Stimulated activated CD8-positive, alpha-beta memory T cell treated with anti-CD3 and anti-CD28 coated beads, Interleukin-4, amount 100 ng/mL, for 48 hours (primary cell): Measurements from ENCODE around the gene PDZD2.
"Not testable (repeated sequence)": the region's sequence is repeated elsewhere in the genome, so short reads cannot be mapped to it uniquely, and the experiment has no call there.

ENCODE experiments used
- DNase-seq: peaks from one replicate; pipeline ENCODE4 v3.0.0-alpha.2; 2020

PDZD2 gene

DNA sequence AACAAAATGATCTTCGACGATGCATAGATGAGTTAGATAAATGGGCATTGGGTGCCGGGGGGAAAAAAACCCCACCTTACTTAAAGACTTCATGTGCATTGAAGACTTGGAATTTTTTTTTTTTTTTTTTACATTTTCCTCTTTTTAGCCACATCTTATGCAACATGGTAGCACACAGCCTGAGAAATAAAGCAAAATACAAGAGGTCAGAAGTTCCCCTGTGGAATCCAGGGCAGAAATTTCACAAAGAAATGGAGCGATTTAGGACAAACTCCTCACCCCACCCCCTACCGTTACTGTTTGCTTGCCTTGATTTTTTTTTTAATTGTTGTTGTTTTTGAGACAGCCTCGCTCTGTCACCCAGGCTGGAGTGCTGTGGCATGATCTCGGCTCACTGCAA lies 382.0 kb downstream of the PDZD2 start:
- DNase-seq = no peak

- DNase-seq = no peak
Measured at GRCh38 chr5:32021771-32022170, 382.8 kb downstream of the PDZD2 start.

- no peak for DNase-seq
Measured at GRCh38 chr5:32022638-32023037, 383.7 kb downstream of the PDZD2 start.

- DNase-seq = no peak
Measured at GRCh38 chr5:32023816-32024215, 384.9 kb downstream of the PDZD2 start.

DNA sequence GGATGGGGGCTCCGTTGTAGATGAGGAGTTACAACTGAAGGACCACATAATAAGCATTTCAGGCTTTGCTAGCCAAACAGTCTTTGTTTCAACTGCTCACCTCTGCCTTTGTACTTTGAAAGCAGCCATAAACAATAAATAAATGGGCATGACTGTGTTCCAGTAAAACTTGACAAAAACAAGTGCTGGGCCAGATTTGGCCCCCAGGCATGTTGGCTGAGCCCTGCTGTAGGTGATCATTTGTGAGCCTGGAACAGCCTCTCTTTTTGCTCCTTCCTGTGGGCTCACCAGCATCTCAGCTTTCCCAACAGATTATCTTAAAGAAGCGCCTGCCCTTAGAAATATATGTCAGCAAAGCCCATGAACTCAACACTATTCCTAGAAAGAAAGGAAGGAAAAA lies 385.8 kb downstream of the PDZD2 start:
- no peak for DNase-seq

DNA sequence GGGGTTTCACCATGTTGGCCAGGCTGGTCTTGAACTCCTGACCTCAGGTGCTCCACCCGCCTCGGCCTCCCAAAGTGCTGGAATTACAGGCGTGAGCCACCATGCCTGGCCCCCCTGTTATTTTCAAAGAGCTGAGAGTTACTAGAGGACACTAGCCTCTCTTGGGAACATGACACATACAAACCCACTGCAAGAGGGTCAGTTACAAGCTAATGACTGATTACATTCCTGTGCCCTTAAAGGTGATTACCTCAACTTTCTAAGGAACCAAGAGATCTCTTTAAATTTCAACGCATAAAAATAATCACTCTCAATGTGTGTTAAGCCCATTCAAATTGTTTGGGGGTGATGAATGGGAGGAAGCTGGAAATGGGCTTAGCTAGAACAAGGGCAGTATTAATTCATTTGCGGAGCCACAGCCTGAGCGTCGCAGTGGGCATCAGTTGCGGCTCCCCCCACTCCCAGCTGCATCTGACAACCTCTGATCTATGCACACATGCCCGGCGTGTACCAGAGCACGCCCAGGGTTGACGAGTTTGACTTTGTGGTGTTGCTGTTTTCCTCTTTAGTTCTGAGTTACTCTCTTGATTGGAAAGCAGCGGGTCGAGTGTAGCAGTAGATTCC lies 388.3 kb downstream of the PDZD2 start:
- no peak for DNase-seq

DNA sequence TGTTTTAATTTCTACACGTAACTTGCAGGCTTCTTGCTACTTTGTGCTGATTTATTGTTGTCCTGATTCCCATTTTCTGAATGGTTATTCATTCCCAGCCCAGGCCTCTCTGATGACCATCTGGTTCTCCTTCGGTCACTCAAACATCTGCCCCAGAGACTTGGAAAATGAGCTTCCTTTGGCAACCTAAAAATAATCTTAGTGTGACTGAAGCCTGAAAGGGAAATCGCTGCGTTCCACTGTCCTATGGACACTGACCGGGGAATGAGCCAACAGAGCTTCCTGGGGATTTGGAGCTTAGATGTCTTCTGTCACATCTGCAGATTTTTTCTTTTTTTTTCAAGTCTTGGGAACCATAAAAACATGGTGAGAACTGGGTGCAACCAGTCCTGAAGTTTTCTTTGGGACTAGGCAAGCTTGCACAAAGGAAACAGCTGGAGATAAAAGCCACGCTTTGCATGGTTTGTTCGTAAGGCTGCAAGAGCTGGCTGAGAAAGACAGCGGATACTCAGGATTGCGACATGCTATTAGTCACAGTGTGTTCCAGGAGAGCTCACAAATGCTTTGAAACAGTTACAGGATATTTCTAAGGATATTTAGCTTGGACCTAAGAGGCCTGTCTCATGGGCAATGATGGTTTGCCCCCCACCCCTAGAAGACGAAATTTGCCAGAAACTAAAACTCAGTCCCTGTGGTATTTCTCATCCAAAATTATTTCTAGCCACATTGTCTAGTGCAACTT lies 389.0 kb downstream of the PDZD2 start:
- no peak for DNase-seq

DNA sequence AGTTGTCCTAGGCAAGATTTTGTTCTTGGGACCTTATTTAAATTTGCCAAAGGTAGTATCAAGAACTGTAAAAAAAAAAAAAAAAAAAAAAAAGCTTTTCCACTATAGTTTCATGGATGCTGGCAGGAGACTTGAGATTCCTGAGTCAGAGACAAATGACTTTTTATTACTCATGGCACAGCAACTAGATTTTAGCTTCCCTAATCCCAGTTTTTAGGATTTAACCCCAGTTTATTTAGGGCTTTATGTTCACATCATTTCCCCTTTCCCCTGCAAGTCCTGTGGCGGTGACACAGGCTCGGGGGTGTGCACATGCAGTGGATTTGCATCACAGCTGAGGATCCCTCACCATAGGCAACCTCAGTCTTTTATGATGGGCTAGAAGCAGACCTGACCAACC lies 390.3 kb downstream of the PDZD2 start:
- DNase-seq = no peak

GRCh38 chr5:32029781-32030180 lies 390.9 kb downstream of the PDZD2 start:
- DNase-seq = no peak

- DNase-seq = no peak
Measured at GRCh38 chr5:32030222-32030621, 391.3 kb downstream of the PDZD2 start.

- no peak for DNase-seq
Measured at GRCh38 chr5:32030686-32031085, 391.8 kb downstream of the PDZD2 start.

- DNase-seq = no peak
Measured at GRCh38 chr5:32031089-32031488, 392.2 kb downstream of the PDZD2 start.

DNA sequence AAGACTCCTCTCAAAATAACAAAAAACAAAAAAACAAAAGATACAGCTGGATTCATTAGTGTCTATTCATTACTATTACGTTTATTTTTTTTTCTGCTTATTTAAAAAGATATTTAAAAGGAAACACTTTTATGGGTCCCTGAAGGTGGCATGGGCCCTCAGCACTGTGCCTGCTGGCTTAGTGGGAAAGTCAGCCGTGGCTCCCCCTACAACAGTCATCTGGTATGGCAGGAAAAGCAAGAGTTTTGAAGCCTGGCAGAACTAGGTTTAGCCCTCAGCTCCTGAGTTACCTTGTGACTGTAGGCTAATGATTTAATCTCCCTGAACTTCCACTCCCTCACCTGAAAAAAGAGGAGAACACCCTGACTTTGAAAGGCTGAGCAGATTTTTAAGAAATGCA lies 399.6 kb downstream of the PDZD2 start:
- no peak for DNase-seq

- DNase-seq = not testable (repeated sequence)
Measured at GRCh38 chr5:32039133-32039532, 400.2 kb downstream of the PDZD2 start.

GRCh38 chr5:32039601-32040000 lies 400.7 kb downstream of the PDZD2 start:
- not testable (repeated sequence) for DNase-seq

GRCh38 chr5:32040181-32040695 lies 401.3 kb downstream of the PDZD2 start:
- DNase-seq = not testable (repeated sequence)

DNA sequence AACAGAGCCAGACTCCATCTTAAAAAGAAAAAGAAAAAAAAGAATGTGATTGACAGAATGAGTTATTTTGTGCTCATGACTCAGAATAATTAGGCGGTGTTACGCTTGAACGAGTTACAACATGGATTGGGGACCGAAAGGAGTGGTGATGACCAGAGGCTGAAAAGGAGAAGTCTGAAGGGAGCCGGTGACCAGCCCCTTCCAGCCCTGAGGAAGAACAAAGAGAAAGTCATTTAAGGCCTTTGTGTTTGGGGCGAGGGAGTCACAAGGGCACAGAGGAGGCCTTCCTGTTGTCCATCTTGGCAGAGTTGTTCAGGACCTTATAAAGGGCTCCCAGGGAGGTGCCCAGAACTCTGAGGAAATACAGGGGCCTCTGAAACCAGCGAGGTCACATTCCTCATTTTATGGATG lies 403.6 kb downstream of the PDZD2 start:
- DNase-seq = no peak

GRCh38 chr5:32043105-32043504 lies 404.2 kb downstream of the PDZD2 start:
- no peak for DNase-seq

DNA sequence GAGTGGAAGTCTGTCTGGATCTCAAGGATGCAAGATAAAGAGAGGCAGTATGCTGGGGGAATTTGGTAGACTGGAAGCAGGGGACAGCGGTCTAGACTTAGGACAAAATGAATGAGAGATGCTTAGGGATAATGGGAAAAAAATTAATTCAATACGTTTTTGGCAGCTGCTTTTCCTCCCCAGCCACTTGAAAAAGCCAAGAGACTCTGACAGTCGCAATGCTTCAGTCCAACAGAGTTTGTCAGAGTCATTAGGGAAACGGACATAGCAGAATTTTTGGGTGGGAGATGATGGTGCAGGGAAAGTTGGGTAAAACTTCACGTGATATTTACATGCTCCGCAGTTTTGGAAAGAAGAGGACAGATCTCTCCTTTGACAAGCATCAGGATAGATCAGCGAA lies 405.5 kb downstream of the PDZD2 start:
- no peak for DNase-seq

GRCh38 chr5:32044939-32045338 lies 406.0 kb downstream of the PDZD2 start:
- no peak for DNase-seq

GRCh38 chr5:32047056-32047455 lies 408.1 kb downstream of the PDZD2 start:
- no peak for DNase-seq

DNA sequence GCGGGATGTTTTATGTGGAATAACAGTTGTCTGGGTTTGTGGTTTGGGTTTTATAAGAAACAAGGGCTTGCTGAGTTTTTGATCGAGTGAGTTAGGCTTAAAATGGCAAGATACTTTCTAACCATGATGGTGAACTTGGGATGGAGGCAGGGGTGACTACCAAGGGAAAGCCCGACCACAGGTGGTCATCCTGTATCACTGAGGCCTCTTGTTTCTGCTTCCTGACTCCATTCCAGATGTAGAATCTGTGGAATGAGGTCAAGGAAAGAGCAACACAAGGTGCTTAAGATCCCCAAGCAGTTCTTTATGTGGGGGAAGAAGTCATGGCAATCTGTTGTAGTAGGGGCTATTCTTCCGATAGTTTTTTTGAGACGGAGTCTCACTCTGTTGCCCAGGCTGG lies 412.9 kb downstream of the PDZD2 start:
- DNase-seq = no peak

DNA sequence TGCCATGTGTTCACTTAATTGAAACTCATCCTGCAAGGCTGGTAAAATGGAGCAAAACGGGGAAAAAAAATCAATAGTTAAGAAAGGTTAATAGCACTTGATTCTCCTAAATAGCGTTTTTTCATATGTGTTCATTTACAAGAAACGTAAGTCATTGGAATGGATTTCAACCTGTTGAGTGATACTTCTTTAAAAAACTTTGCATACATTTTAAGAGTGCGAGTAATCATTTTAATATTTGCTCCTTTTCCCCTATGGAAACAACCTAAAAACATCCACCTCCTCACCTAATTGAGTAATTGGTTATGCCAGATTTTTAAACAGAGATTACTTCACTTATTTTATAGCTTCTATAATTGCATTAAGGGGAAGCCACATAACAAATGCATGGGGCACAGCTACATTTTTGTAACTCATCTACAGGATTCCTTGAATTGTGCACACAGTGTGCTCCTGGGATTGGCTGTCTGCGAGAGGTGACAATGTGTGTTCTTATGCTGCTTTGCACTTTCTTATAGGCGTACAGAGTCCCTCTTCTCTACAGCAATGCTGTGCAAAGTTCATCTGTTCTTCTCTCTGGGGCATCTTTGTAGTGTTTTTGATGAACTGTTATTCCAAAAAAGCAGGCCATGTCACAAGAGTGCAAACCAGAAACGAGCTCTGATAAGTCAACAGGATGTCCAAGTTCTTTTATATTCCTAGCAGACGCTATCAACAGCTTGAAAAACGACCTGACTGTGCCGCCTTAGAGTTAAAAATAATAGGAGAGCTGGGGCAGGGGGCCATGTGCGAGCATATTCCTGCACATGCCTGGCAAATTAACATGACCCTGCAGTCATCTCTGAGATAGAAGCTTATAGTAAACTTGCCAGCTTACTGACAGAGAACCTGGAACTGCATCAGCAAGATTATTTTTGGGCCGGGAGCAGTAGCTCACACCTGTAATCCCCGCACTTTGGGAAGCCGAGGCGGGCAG lies 417.2 kb downstream of the PDZD2 start:
- no peak for DNase-seq
